HG03139 (cell line): ENCODE results near the gene SHISA9.
"Not testable (repeated sequence)": the region's sequence is repeated elsewhere in the genome, so short reads cannot be mapped to it uniquely, and the experiment has no call there.

Experiments used
- ATAC-seq: cut with Tn5 transposase; IDR thresholded peaks from one replicate; pipeline ENCODE4 v1.9.1; 2021; ENCODE audit not compliant: unreplicated experiment

Gene SHISA9

DNA sequence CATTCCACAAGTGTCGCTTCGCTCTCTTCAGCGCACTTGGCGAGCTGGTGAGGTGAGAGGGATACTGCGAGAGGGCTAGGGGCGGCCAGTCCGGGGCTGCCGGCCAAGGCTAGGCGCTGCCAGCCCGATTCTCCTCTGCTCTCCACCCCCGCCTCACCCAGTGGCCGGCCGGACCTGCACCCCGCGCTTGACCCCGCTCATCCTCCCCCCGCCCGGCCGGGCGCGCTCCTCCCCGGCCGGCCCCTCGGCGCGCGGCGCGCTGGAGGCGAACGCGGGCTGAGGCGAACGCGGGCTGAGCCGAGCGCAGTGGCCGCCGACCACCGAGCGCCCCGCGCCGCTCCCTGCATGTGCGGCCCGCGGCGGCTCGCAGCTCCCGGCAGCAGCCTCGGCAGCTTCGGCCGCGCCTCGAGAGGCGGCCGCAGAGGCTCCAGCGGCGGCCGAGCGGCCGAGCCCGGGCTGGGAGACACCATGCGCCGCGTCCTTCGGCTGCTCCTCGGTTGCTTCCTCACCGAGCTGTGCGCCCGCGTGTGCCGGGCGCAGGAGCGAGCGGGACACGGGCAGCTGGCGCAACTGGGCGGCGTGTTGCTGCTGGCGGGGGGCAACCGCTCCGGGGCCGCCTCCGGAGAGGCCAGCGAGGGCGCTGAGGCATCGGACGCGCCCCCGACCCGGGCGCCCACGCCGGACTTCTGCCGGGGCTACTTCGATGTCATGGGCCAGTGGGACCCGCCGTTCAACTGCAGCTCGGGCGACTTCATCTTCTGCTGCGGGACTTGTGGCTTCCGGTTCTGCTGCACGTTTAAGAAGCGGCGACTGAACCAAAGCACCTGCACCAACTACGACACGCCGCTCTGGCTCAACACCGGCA is at the start of gene SHISA9:
Gene SHISA9 (plus strand): TSS at position 2 of the 865 bp plus-strand sequence.
- ATAC-seq: no peak

DNA sequence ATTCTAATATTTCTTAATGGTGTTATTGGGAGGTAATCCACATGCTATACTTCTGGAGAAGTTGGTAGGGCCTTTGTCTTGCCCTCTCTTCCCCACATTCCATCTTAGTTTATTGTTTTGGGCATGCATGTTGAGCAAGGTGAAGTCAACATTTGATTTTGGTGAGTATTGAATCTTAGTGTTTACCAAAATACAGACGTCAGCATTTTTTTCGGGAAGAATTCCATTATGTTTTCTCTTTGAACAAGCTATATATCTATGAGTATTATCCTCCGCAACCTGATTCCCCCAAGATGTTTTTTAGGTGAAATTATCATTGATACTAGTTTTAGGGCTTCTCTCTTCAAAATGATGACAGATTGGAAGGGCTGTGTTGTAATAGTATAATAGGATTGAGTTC is 47.4 kb upstream of the SHISA9 start:
- no peak for ATAC-seq

- not testable (repeated sequence) for ATAC-seq
Observed at GRCh38 chr16:12857435-12857834, 44.0 kb upstream of the SHISA9 start.

DNA sequence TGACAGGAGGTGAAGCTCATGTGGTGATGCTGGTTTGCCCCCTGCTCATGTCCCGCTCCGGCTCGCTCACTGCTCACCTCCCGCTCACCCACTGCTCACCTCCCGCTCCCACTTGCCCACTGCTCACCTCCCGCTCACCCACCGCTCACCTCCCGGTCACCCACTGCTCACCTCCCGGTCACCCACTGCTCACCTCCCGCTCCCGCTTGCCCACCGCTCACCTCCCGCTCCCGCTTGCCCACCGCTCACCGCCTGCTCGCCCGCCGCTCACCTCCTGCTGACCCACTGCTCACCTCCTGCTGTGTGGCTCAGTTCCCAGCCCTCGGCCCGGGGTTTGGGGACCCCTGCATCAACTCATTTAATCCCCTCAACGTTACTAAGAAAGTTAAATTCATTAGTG is 39.1 kb upstream of the SHISA9 start:
- no peak for ATAC-seq

- ATAC-seq: no peak
Observed at GRCh38 chr16:12862941-12863340, 38.5 kb upstream of the SHISA9 start.

DNA sequence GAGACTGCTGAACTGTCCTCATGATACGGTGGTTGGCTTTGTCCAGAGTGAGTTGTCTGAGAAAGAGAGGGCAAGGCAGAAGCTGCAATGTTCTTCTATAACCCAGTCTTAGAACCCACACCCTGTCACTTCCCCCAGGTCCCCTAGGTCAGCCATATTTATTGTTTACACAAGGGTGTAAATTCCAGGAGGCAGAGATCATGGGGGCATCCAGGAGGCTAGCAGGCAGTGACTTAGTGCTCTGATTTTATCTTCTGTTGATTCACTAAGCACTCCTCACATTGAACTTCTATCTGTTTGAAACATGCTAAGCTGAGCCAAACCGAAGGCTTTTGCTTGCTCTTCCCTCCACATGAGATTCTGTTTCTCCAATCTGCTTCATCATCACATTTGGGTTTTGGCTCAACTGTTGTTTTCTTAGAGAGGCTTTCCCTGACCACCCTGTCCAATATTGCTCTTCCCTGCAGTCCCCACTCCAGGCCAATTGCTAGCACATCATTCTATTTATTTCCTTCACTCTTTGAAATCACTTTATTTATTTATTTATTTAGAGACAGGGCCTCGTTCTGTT is 34.3 kb upstream of the SHISA9 start:
- no peak for ATAC-seq

- no peak for ATAC-seq
Observed at GRCh38 chr16:12868169-12868568, 33.2 kb upstream of the SHISA9 start.

GRCh38 chr16:12868788-12869187 is 32.6 kb upstream of the SHISA9 start:
- ATAC-seq: no peak

DNA sequence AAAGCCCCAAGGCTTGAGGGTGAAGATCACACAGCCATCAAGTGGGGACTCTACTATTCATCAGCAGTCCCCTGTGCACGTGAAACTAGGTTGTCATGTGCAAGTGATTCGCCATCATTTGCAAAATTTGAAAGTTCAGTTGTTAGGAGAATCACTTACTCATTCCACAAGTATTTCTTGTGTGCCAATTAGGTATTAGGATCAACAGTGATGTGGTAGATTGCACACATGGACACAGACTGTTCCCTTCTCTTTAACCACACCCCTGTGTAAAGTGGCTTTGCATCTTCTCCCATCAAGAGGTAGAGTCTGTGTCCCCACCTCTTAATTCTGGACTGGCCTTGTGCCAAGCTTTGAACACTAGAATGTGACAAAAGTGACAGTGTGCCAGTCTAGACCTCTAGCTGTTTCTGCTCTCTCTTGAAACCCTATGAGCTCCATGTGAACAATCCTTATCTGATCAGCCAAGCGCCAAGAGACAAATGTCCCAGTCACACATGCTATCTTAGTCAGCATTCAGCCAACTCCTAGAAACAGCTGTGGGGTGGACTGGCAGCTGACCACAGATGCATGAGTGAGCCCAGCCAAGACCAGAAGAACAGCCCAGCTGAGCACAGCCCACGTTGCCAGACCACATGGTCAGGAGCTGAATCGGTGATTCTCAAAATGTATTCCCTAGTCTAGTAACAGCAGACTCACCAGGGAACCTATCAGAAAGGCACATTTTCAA is 31.5 kb upstream of the SHISA9 start:
- ATAC-seq: no peak

DNA sequence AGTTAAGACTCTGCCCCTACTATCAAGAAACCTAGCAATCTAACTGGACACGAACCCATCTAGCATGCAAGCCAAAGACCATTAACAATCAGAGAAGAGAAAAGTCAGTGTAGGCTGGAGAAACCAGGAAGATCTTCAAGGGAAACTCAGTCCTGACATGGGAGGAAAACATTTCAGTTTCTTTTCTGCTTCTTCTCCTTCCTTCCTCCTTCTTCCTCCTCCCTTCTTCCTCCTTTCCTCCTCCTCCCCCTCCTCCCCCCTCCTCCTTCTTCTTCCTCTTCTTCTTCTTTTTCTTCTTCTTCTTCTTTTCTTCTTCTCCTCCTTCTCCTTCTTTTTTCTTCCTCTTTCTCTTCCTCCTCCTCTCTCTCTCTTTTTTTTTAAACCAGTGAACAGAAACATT is 29.6 kb upstream of the SHISA9 start:
- no peak for ATAC-seq

- no peak for ATAC-seq
Observed at GRCh38 chr16:12874186-12874585, 27.2 kb upstream of the SHISA9 start.

DNA sequence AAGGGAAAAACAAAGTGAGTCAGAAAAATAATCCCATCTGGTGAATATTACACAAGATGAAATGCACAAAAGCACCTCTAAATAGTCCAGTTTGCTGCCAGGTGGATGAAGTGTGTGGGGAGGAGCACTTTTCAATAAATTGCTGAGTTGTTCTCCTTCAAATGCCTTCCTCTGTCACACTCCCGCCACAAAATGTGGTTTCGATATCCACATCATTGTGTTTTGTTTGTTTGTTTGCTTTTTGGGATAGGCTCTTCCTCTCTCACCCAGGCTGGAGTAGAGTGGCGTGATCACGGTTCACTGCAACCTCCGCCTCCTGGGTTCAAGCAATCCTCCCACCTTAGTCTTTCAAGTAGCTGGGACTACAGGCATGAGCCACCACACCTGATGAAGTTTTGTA is 24.6 kb upstream of the SHISA9 start:
- no peak for ATAC-seq

GRCh38 chr16:12878973-12879372 is 22.4 kb upstream of the SHISA9 start:
- ATAC-seq: no peak

- no peak for ATAC-seq
Observed at GRCh38 chr16:12879812-12880211, 21.6 kb upstream of the SHISA9 start.

DNA sequence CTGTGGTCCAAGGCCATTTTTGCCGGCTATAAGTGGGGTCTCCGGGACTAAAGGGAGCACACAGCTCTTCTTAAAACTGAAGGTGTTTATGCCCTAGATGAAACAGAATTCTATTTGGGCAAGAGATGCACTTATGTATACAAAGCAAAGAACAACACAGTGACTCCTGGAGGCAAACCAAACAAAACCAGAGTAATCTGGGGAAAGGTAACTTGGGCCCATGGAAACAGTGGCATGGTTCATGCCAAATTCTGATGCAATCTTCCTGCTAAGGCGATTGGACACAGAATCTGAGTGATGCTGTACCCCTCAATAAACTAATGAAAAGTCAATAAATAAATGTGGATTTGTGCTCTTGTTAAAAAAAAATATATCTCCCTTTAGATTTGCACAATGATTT is 20.2 kb upstream of the SHISA9 start:
- no peak for ATAC-seq

DNA sequence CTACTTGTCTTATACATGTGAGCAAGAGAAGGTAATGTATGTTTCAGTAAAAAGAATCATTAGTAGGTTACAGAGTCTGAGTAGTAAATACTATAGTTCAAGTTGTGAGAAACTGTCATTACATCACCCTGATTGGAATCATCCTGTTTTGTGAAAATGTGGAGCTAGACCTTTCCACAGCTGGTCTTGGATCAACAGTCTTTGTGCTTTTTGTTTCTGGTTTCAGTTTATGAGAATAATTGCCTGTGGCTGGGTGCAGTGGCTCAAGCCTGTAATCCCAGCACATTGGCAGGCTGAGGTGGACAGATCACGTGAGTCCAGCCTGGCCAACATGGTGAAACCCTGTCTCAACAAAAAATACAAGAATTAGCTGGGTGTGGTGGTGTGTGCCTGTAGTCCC is 19.7 kb upstream of the SHISA9 start:
- ATAC-seq: no peak

DNA sequence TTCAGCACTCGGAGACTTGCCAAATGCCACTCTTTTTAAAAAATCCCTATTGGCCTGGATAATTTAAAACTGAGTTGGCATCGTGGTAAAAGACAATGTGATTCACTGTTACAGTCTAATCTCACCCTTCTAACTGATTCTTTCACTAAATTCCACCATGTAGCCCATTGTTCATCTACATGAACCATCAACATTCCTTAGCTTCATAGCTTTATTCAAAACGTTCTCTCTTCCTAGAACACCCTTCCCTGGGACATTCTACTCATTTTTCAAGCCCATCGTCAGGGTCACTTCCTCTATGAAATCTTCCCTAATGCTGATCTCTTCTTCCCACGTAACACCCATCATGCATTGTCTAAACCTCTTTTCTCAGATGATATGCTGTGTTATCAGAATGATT is 15.7 kb upstream of the SHISA9 start:
- no peak for ATAC-seq

DNA sequence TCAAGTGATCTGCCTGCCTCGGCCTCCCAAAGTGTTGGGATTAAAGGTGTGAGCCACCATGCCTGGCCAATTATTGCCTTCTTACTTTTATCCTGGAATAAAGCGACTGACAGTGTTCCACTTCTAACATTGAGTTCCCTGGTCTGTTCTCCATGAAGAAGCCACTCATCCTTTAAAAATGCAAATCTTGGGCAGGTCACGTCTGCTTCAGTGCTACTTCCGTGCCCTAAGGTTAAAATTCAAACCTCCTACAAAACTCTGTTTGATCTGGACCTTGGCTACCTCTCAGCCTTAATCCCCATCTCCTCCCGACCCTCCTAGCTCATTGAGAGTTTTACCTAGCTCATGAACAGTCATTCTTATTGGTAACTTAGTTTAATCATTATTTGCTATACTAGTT is 9.6 kb upstream of the SHISA9 start:
- ATAC-seq: no peak

DNA sequence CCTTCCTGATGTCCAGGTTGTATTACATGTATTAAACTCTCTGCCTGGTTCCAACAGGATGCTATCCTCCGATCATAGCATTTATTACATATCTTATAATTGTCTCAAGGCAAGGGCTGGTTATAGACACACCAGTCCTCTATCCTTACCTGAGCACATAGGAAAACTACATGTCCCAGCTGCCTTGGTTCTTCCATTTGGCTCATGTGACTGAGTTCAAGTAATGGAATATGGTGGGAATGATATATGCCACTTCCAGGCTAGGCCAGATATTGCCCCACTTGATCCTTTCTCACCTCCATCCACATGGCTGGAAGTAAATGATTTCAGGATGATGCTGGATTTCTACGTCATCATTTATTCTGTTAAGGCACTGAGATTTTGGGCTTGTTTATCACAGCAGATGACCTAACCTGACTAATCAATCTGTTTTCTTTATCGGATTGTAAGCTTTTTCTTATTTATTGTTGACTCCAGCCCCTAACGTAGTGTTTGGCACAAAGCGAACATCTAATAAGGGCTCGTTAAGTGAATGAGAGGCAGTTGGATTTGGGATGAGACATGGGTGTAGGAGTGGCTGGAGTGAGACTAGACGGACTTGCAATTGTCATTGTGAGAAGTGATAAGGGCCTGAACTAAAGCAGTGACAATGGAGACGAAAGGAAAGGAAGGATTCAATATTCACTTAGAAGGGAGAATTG is 8.2 kb upstream of the SHISA9 start:
- no peak for ATAC-seq

DNA sequence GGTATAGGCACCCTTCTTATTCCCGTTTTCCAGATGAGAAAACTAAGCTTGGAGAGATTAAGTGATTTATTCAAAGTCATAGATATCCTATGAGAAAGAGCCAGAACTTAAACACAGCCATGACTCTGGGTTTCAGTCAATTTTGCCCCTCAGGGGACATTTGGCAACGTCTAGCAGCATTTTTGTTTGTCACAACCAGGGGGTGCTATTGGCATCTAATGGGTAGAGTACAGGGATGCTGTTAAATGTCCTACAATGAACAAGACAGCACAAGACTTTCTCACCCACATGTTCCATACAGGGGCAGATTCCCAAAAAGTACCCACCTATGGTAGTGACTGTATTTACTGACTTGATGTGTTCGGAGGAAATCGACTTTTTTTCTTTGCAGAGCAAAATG is 4.8 kb upstream of the SHISA9 start:
- no peak for ATAC-seq

DNA sequence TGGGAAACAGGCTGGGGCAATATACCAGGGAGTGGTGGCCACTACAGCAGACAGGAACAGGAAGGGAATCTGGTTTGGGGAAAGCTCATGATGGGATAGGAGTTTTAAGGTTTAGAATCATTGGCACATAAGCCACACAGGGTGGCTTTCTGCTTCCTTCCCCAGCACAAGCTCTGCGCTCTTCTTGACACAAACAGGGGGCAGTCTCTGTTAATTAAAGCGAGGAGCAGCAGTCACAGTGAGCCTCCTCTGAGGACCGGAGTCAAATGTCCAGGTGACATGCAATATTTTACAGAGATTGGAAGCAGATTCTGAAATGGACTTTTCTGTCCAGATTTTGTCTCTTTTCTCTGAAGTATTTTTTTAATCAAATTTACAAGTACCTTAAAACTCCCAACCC is 2.8 kb upstream of the SHISA9 start:
- no peak for ATAC-seq
